ENCODE data around the gene FHIT. TPM values are rescaled to one million over a fixed set of nuclear protein-coding genes. Genes with fewer than 3 reads are reported as not detected.

FHIT gene
- total RNA-seq, 1 experiment from 2014 or later: 3.6 TPM

DNA sequence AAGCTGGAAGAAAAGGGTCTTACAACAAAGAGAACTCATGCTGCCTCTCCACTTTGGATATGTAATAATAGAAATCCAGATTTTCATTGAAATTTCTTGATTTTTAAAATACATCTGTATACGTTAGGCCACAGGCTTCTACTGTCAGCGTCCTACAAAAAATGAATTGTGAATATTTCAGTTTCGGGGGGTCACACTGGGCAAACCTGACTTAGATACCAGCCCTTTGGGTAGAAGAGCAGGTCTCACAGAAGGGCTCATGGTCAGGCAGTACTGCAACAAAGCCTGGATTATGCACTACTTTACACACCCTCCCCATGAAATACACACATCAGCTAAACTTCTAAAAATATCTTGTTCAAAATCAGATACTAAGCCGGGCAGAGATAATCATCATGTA lies 294.5 kb downstream of the FHIT start:
- Histone ChIP-seq H3K9me3 (ENCODE audit: low read length) (no peaks in the 10 kb centered on the region), H3F3A (ENCODE audit: low read length, unreplicated experiment) (no peaks in the 10 kb centered on the region), H3K4me1 (ENCODE audit: insufficient read depth, low read length) (peaks cover 14% of the 10 kb centered on the region), H3K4me3 (ENCODE audit: low read length) (no peak overlapping the region), H3K79me2 (ENCODE audit: low read length) (no peaks in the 10 kb centered on the region), H4K20me1 (ENCODE audit: low read length) (no peaks in the 10 kb centered on the region), H2AFZ (ENCODE audit: low read length) (no peak overlapping the region), H3K27me3 (ENCODE audit: low read length) (no peaks in the 10 kb centered on the region), H3K9ac (ENCODE audit: low read length) (no peak overlapping the region), H3K27ac (ENCODE audit: low read length) (no peak overlapping the region), H3K9me2 (replicated peaks; ENCODE audit: low read length) (no peaks in the 10 kb centered on the region), H3K4me2 (ENCODE audit: low read length) (no peak overlapping the region), H3K36me3 (ENCODE audit: low read depth, low read length) (no peaks in the 10 kb centered on the region)
- BruUV-seq (replicated peaks): no TSS peak
- DNase-seq: no peak
- ChIA-PET POLR2A (ENCODE audit: unreplicated experiment) (no interaction called here), CTCF (interaction anchor here (0.7 kb wide), 1 partner anchor 1709 kb away, joined by 3 read pairs; no protein-coding TSS in a partner anchor)
- TF ChIP-seq, protein P1, sequence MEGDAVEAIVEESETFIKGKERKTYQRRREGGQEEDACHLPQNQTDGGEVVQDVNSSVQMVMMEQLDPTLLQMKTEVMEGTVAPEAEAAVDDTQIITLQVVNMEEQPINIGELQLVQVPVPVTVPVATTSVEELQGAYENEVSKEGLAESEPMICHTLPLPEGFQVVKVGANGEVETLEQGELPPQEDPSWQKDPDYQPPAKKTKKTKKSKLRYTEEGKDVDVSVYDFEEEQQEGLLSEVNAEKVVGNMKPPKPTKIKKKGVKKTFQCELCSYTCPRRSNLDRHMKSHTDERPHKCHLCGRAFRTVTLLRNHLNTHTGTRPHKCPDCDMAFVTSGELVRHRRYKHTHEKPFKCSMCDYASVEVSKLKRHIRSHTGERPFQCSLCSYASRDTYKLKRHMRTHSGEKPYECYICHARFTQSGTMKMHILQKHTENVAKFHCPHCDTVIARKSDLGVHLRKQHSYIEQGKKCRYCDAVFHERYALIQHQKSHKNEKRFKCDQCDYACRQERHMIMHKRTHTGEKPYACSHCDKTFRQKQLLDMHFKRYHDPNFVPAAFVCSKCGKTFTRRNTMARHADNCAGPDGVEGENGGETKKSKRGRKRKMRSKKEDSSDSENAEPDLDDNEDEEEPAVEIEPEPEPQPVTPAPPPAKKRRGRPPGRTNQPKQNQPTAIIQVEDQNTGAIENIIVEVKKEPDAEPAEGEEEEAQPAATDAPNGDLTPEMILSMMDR (conservative IDR thresholded peaks at IDR 0.05; ENCODE audit: low read depth, low read length): no peak
- intact Hi-C loops (cut with micrococcal nuclease): loop anchor here (10.0 kb wide), 2 partner anchors 228 to 428 kb away; no protein-coding TSS in a partner anchor
- ATAC-seq: no peak

- Histone ChIP-seq H3K4me1 (ENCODE audit: insufficient read depth, low read length) (peaks cover 14% of the 10 kb centered on the region), H3K4me2 (ENCODE audit: low read length) (no peak overlapping the region), H3K27ac (ENCODE audit: low read length) (peak overlapping the region; percentile 67), H3K36me3 (ENCODE audit: low read depth, low read length) (no peaks in the 10 kb centered on the region), H3K9me2 (replicated peaks; ENCODE audit: low read length) (no peaks in the 10 kb centered on the region), H3K9me3 (ENCODE audit: low read length) (no peaks in the 10 kb centered on the region), H3K4me3 (ENCODE audit: low read length) (no peak overlapping the region), H4K20me1 (ENCODE audit: low read length) (no peaks in the 10 kb centered on the region), H3K9ac (ENCODE audit: low read length) (no peak overlapping the region), H3K79me2 (ENCODE audit: low read length) (no peaks in the 10 kb centered on the region), H3K27me3 (ENCODE audit: low read length) (no peaks in the 10 kb centered on the region), H2AFZ (ENCODE audit: low read length) (no peak overlapping the region), H3F3A (ENCODE audit: low read length, unreplicated experiment) (no peaks in the 10 kb centered on the region)
- POLR2A ChIA-PET (ENCODE audit: unreplicated experiment): no interaction called here
- intact Hi-C loops (cut with micrococcal nuclease): loop anchor here (10.0 kb wide), 2 partner anchors 230 to 430 kb away; no protein-coding TSS in a partner anchor
- CTCF ChIA-PET: no interaction called here
- BruUV-seq (replicated peaks): no TSS peak
- no peak for TF ChIP-seq EZH2phosphoT487 (IDR thresholded peaks at IDR 0.05; ENCODE audit: borderline replicate concordance, low read length)
- TF ChIP-seq, protein P1 (conservative IDR thresholded peaks at IDR 0.05; ENCODE audit: low read depth, low read length): no peak
- TF ChIP-seq EZH2 (IDR thresholded peaks at IDR 0.05; ENCODE audit: low read length, unreplicated experiment): no peak
- DNase-seq (no peak), ATAC-seq (no peak)
These were observed 296.2 kb downstream of the FHIT start for GRCh38 chr3:60955034-60955433.

- H3K79me2 ChIP-seq (ENCODE audit: low read length): no peaks in the 10 kb centered on the region
- peak; percentile 83 for DNase-seq
- ChIA-PET POLR2A (ENCODE audit: unreplicated experiment) (no interaction called here), CTCF (no interaction called here)
- no peaks in the 10 kb centered on the region for H3K36me3 ChIP-seq (ENCODE audit: low read depth, low read length)
- peak overlapping the region; percentile 39 for H3K4me2 ChIP-seq (ENCODE audit: low read length)
- no peaks in the 10 kb centered on the region for H3K27me3 ChIP-seq (ENCODE audit: low read length)
- ATAC-seq: peak; percentile 85
- no peaks in the 10 kb centered on the region for H3F3A ChIP-seq (ENCODE audit: low read length, unreplicated experiment)
- no peak overlapping the region for H3K9ac ChIP-seq (ENCODE audit: low read length)
- no peaks in the 10 kb centered on the region for H3K9me3 ChIP-seq (ENCODE audit: low read length)
- no peaks in the 10 kb centered on the region for H4K20me1 ChIP-seq (ENCODE audit: low read length)
- BruUV-seq (replicated peaks): no TSS peak
- peak overlapping the region; percentile 74 for H3K27ac ChIP-seq (ENCODE audit: low read length)
- H3K4me3 ChIP-seq (ENCODE audit: low read length): no peak overlapping the region
- intact Hi-C loops (cut with micrococcal nuclease): loop anchor here (5.0 to 10.0 kb wide), 3 partner anchors 231 to 431 kb away; partner anchors contain the start of gene FHIT
- peaks cover 14% of the 10 kb centered on the region for H3K4me1 ChIP-seq (ENCODE audit: insufficient read depth, low read length)
- no peak for TF ChIP-seq EZH2 (IDR thresholded peaks at IDR 0.05; ENCODE audit: low read length, unreplicated experiment)
- TF ChIP-seq EZH2phosphoT487 (IDR thresholded peaks at IDR 0.05; ENCODE audit: borderline replicate concordance, low read length): no peak
- TF ChIP-seq, protein P1 (conservative IDR thresholded peaks at IDR 0.05; ENCODE audit: low read depth, low read length): no peak
- no peaks in the 10 kb centered on the region for H3K9me2 ChIP-seq (replicated peaks; ENCODE audit: low read length)
- no peak overlapping the region for H2AFZ ChIP-seq (ENCODE audit: low read length)
These were observed 297.2 kb downstream of the FHIT start for GRCh38 chr3:60954048-60954447.

All from PC-3 (cell line).